GM18502 (cell line): Measurements from ENCODE around the gene STMP1.
"Not testable (repeated sequence)": the region's sequence is repeated elsewhere in the genome, so short reads cannot be mapped to it uniquely, and the experiment has no call there.

ENCODE experiments used
- ATAC-seq: cut with Tn5 transposase; IDR thresholded peaks from one replicate; pipeline ENCODE4 v1.9.1; 2021; ENCODE audit warnings: mild to moderate bottlenecking; ENCODE audit not compliant: unreplicated experiment, poor library complexity

The STMP1 gene

GRCh38 chr7:135692055-135692454 lies 29.7 kb downstream of the STMP1 start:
- ATAC-seq = no peak

GRCh38 chr7:135692606-135693005 lies 30.3 kb downstream of the STMP1 start:
- ATAC-seq = not testable (repeated sequence)

GRCh38 chr7:135693558-135693957 lies 31.2 kb downstream of the STMP1 start:
- ATAC-seq = no peak

- ATAC-seq = no peak
Observed at GRCh38 chr7:135697276-135698049, 35.1 kb downstream of the STMP1 start.

- no peak for ATAC-seq
Observed at GRCh38 chr7:135704074-135704473, 41.8 kb downstream of the STMP1 start.

- no peak for ATAC-seq
Observed at GRCh38 chr7:135704698-135705097, 42.4 kb downstream of the STMP1 start.

- ATAC-seq = no peak
Observed at GRCh38 chr7:135706038-135706742, 43.9 kb downstream of the STMP1 start.

- ATAC-seq = no peak
Observed at GRCh38 chr7:135706858-135707569, 44.7 kb downstream of the STMP1 start.

GRCh38 chr7:135707570-135707966 lies 45.3 kb downstream of the STMP1 start:
- ATAC-seq = no peak

- no peak for ATAC-seq
Observed at GRCh38 chr7:135708041-135708440, 45.7 kb downstream of the STMP1 start.

- no peak for ATAC-seq
Observed at GRCh38 chr7:135709508-135709907, 47.2 kb downstream of the STMP1 start.

- ATAC-seq = peak; percentile 44
Observed at GRCh38 chr7:135710417-135711138, 48.3 kb downstream of the STMP1 start.

- ATAC-seq = peak; percentile 17
Observed at GRCh38 chr7:135711139-135711469, 48.8 kb downstream of the STMP1 start.

- ATAC-seq = no peak
Observed at GRCh38 chr7:135712182-135712782, 50.0 kb downstream of the STMP1 start.

- no peak for ATAC-seq
Observed at GRCh38 chr7:135712796-135713195, 50.5 kb downstream of the STMP1 start.

GRCh38 chr7:135713836-135714470 lies 51.6 kb downstream of the STMP1 start:
- no peak for ATAC-seq

- ATAC-seq = no peak
Observed at GRCh38 chr7:135714534-135715009, 52.3 kb downstream of the STMP1 start.

- no peak for ATAC-seq
Observed at GRCh38 chr7:135715055-135715522, 52.8 kb downstream of the STMP1 start.

GRCh38 chr7:135715673-135716072 lies 53.4 kb downstream of the STMP1 start:
- ATAC-seq = no peak
